NOMO-1 (cell line): ENCODE data around the gene LDHA.
A peak's percentile ranks its signal among the peaks of the same experiment; 100 is the strongest.

ENCODE experiments used
- DNase-seq, 2 experiments: peaks; one replicate each; lab custom pipeline; 2025; ENCODE audit not compliant: unreplicated experiment in 2 of 2; lab: John Stamatoyannopoulos, UW

Gene LDHA

GRCh38 chr11:18394275-18394927 is at the start of gene LDHA:
Gene LDHA (plus strand): TSS chr11:18394563. CDS start chr11:18396843, 2,280 bp downstream.
- DNase-seq: peak; percentile 87 to 94

DNA sequence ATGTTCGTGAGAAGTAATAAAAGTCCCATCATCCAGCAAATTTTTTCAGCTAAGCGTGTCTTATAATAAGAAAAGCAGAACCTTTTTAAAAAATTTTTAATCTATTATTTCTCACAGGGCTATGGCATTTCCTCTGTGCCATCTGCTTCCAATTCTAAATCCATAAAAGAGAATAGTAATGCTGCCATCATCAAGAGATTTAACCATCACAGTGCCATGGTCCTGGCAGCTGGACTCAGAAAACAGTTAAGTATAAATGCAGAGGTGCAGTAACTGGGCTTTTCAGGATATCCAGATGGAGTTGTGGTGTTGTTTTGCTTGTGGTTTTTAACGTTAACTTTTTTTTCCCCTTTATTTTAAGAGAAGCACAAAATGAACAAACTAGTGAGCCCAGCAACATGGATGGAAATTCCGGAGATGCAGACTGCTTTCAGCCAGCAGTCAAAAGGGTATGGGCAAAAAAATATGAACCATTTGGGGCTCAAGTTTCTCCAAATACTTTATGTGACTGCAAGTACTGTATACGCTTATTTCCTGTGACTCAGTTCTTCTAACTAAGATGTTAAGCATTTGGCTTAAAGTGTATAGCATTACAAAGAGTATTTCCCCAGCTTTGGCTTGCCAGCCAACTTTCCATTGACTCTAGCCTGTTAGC is 46.8 kb upstream of the LDHA start:
- no peak for DNase-seq

DNA sequence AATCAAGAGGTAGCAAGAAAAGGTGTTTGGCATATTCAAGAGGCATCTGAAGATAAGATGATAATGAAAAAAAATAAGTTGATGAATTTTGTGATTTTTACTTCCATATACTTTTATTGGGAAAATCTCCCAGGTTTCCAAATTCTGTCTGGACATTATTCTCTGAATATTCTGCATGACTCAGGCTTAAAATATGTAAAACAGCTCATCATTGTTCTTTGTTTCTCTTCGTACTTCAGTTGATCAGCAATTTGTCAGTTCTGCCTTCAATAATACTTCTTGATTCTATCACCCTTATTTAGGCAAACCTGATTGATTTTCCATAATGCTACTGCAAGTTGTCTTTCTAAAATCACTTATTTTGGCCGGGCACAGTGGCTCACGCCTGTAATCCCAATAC is 41.8 kb upstream of the LDHA start:
- no peak for DNase-seq

- DNase-seq: no peak
Measured at GRCh38 chr11:18358646-18359045, 35.7 kb upstream of the LDHA start.

DNA sequence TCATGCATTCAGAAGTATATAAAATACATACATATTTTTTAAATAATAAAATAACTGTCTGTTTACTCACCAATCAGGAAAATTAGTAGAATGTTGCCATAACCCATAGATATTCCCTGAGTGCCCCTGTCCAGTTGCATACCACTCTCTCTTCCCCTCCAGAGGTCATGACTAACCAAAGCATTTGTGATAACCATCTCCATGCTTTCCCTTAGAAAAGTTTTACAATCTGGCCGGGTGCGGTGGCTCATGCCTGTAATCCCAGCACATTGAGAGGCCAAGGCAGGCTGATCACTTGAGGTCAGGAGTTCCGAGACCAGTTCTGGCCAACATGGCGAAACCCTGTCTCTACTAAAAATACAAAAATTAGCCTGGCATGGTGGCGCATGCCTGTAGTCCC is 33.2 kb upstream of the LDHA start:
- no peak for DNase-seq

- DNase-seq: no peak
Measured at GRCh38 chr11:18364495-18365073, 29.8 kb upstream of the LDHA start.

GRCh38 chr11:18365741-18366140 is 28.6 kb upstream of the LDHA start:
- DNase-seq: no peak

GRCh38 chr11:18366286-18366685 is 28.1 kb upstream of the LDHA start:
- no peak for DNase-seq

DNA sequence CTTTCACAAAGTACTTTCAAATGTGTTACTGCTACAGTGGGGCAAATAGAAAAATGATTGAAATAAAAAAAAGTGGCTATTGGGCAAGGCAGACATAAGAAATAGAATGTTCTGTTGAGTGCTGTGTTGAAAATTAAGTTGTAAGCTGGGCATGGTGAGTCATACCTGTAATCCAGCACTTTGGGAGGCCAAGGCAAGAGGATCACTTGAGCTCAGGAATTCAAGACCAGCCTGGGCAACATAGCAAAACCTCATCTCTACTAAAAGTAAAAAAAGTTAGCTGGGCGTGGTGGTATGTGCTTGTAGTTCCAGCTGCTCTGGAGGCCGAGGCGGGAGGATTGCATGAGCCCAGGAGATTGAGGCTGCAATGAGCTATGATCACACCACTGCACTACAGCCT is 26.9 kb upstream of the LDHA start:
- no peak for DNase-seq

DNA sequence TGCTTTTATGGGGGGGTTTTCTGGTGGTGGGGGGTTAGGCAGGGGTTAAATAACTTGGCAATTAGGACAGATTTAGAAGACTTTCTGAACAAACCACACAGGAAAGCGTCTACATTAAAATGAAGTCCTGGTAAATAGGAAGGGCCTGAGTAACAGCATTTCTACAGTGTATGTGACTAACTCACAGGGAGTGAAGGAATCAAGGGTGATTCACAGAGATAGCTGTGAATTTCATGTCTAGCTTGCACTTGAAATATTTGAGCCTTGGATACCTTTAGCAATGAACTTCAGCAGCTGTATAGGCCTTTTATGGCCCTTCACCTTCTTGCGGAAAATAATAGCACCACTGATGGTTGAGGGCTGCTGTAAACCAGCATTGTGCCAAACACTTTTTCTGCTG is 26.1 kb upstream of the LDHA start:
- DNase-seq: no peak

- DNase-seq: no peak
Measured at GRCh38 chr11:18369398-18369797, 25.0 kb upstream of the LDHA start.

DNA sequence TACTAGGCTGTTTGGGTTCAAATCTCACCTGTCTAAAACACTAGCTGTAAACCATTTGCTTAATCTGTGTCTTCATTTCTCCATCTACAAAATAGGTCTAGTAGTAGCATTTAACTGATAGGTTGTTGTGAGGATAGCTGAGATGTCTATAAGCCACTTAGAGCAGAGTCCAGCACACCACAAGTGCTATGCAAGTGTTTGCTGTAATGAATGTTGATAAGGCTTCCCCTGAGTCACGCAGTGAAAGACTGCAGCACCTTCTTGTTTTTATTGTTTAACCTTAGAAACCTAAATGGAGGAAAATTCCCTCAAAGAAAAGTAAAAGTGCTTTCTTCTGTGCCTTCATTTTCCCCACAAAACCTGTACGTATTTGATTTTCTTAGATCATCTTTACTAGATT is 23.1 kb upstream of the LDHA start:
- DNase-seq: no peak

DNA sequence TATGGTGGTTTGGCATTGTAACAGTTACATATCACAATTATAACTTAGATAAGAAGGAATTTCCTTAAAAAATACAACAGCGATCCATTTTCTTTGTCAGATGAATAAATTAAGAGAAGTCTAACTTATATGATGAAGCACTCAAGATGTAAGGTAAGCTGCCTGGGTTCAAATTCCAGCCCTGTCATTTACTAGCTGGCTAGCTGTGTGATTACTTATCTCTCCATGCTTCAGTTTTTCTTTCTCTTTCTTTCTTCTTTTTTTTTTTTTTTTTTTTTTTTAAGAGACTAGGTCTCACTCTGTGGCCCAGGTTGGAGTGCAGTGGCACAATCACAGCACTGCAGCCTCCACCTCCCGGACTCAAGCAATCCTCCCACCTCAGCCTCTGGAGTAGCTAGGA is 22.2 kb upstream of the LDHA start:
- DNase-seq: no peak

DNA sequence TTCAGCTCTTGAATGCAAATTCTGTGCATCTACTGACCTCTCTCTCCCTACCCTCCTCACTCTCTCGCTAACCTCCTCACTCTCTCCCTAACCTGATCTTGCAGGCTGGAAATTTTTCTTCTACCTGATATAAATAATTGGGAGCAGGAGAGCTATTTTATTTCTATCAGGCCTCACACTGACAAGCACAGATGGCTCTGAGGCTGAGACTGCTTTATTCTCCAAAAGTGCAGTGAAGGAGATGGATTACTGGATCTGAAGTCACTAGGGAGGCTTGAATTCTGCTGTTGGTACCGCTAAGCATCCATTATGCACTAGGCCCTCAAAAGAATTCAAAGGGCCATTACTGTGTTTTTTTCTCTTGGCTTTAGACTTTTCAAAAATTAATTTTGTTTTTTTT is 19.4 kb upstream of the LDHA start:
- DNase-seq: no peak

DNA sequence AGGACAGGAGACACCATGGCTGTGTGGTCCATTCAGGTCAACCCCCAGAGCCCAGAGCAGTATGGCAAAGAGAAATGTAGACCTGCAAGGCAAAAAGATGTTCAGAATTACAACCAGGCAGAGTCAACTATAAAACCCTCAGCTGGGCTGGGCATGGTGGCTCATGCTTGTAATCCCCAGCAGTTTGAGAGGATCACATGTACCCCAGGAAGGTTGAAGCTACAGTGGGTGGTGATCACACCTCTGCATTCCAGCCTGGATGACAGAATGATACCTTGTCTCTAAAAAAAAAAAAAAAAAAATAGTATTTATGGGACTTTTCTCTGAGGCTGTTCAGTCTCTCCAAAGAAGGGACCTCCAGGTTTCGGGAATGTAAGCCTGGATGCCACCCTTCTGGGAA is 18.4 kb upstream of the LDHA start:
- no peak for DNase-seq

DNA sequence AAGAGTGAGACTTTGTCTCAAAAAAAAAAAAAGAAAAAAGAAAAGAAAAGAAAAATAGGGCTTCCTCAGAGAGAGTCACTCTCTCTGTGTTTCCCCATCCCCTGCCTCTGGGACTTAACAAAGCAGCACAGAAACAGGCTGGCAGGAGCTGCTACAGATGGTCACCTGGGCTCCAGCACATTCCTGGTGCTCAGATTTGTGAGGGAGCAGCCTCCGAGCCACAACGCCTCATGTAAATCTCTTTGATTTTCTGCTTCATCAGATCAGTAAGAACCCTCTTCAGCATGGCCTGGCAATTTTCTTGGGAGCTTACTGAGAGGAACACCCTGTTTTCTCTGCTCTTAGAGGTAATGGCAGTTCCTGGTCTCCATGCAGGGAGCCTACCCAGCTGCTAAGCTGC is 15.2 kb upstream of the LDHA start:
- DNase-seq: no peak

GRCh38 chr11:18383388-18384156 is 10.8 kb upstream of the LDHA start:
- DNase-seq: peak; percentile 39 to 67

GRCh38 chr11:18384157-18384641 is 10.2 kb upstream of the LDHA start:
- DNase-seq: peak; percentile 24 to 46

GRCh38 chr11:18390088-18390487 is 4.3 kb upstream of the LDHA start:
- no peak for DNase-seq

DNA sequence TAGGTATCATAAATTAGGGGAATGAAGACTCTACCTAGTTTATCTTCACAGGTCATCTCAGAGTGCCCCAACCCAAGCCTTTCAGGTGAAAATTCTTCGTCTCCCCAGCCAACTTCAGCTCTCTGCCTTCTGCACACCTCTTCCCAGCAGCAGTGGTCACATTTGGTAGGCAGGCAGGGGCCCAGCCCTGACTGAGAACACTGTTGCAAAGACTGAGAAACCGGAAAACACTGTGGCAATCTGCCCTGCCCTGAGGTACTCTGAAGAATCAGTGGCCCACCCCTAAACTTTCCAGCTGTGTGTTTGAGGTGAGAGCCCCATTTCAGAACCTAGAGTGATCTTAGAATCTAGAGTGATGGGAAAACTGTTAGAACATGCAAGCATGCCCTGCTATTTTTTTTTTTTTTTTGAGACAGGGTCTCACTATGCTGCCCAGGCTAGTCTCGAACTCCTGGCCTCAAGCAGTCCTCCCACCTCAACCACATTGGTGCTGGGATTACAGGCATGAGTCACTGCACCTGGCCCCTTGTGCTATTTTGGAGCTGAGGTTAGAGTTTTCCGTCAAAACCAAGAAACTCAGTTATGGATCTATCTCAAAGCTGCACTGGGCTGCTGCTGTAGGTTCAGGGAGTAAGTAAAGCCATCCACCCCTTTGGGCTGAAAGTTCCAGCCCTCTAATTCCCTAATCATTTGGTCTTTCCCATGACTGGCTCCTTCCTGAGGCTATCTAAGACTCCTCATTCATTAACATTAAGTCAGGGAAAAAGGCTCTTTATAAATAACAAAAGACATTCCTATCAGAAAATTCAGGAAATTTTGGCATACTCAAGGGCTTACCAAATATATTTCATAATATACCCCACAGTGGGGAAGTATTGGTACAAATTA is 1.7 kb upstream of the LDHA start:
- no peak for DNase-seq
